Karpas-422 (cell line): ENCODE data around the gene ATP8B4. TPM values are rescaled to one million over a fixed set of nuclear protein-coding genes. Genes with fewer than 3 reads are reported as not detected.

Source experiments
- DNase-seq: peaks from one replicate; pipeline ENCODE4 v3.0.0-alpha.2; 2015
- H2AFZ ChIP-seq: fragments of 200-600 bp; sonication (generic); 2 replicates; pipeline ENCODE4 v1.6.1; 2014; ENCODE audit warnings: antibody characterized with exemption, low read length, mixed read lengths
- H3K27ac ChIP-seq: fragments of 200-600 bp; sonication (generic); 2 replicates; pipeline ENCODE4 v1.5.1; 2014; ENCODE audit warnings: mild to moderate bottlenecking, low read length, moderate library complexity
- H3K27me3 ChIP-seq: fragments of 200-600 bp; sonication (generic); 2 replicates; pipeline ENCODE4 v1.6.1; 2014; ENCODE audit warnings: low read length, mixed read lengths
- H3K36me3 ChIP-seq: fragments of 200-600 bp; sonication (generic); 2 replicates; pipeline ENCODE4 v1.6.1; 2014; ENCODE audit warnings: low read length, mixed read lengths; ENCODE audit not compliant: insufficient read depth
- H3K4me1 ChIP-seq: fragments of 200-600 bp; sonication (generic); 2 replicates; pipeline ENCODE4 v1.6.1; 2014; ENCODE audit warnings: mild to moderate bottlenecking, low read length, mixed read lengths
- H3K4me2 ChIP-seq: fragments of 200-600 bp; sonication (generic); 2 replicates; pipeline ENCODE4 v1.6.1; 2014; ENCODE audit warnings: low read length, low read depth, mild to moderate bottlenecking; ENCODE audit not compliant: poor library complexity, severe bottlenecking
- H3K4me3 ChIP-seq: fragments of 200-600 bp; sonication (generic); 2 replicates; pipeline ENCODE4 v1.5.1; 2014; ENCODE audit warnings: mild to moderate bottlenecking, antibody characterized with exemption, low read length, mixed read lengths
- H3K79me2 ChIP-seq: fragments of 200-600 bp; sonication (generic); 2 replicates; pipeline ENCODE4 v1.6.1; 2014; ENCODE audit warnings: mild to moderate bottlenecking, low read length, mixed read lengths
- H3K9ac ChIP-seq: fragments of 200-600 bp; sonication (generic); 2 replicates; pipeline ENCODE4 v1.6.0; 2014; ENCODE audit warnings: low read length
- H3K9me2 ChIP-seq: fragments of 200-600 bp; sonication (generic), shearing (Covaris generic); replicated peaks from 2 replicates; pipeline ENCODE4 v1.6.0; 2014; ENCODE audit warnings: mild to moderate bottlenecking, low read length, moderate library complexity; ENCODE audit not compliant: insufficient read depth
- H3K9me3 ChIP-seq: fragments of 300-700, 200-600 bp; sonication (generic); 2 replicates; pipeline ENCODE4 v1.6.1; 2014; ENCODE audit warnings: low read length, mixed read lengths
- H4K20me1 ChIP-seq: fragments of 200-600 bp; sonication (generic); 2 replicates; pipeline ENCODE4 v1.6.1; 2014; ENCODE audit warnings: mild to moderate bottlenecking, antibody characterized with exemption, low read length, low read depth; ENCODE audit not compliant: insufficient read depth
- total RNA-seq: library from RNA; depleted of rRNA; stranded (reverse); fragments of >200 nt; shearing (Covaris generic); gene quantifications from 2 replicates; pipeline ENCODE4 v1.2.3, GENCODE V29; 2014; ENCODE audit warnings: low replicate concordance

The ATP8B4 gene
- total RNA-seq, 1 experiment from 2014 or later, result not detected

DNA sequence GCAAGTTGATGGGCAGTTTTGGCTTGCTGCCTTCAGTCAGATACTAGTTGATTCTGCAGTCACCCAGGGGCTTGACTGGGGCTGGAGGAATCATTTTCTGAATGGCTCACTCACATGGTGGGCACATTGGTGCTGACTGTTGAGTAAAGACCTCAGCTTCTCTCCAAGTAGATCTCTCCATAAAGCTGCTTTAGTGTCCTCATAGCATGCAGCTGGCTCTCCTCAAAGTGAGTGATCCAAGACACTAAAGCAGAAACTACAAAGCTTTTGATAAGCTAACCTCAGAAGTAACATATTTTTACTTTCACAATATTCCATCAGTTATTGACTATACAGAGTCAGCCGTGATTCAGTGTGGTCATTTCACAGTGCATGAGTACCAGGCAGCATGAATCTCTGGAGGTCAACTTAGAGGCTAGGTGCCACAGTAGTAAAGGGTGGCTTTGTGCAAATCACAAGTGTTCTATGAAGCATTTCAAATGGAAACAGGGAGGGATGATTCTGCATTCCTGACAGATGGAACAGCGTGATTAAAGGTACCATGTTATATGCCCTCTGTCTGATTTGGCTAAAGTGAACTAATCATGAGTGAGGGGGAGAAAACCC, 24.3 kb upstream of the ATP8B4 start:
- no peaks in the 10 kb centered on the region for H4K20me1 ChIP-seq
- H3K4me1 ChIP-seq, result no peaks in the 10 kb centered on the region
- H3K79me2 ChIP-seq, result no peaks in the 10 kb centered on the region
- H2AFZ ChIP-seq, result no peak overlapping the region
- H3K36me3 ChIP-seq, result no peaks in the 10 kb centered on the region
- no peak overlapping the region for H3K4me3 ChIP-seq
- DNase-seq, result no peak
- no peaks in the 10 kb centered on the region for H3K9me2 ChIP-seq
- no peak overlapping the region for H3K4me2 ChIP-seq
- H3K27ac ChIP-seq, result no peak overlapping the region
- H3K9ac ChIP-seq, result no peak overlapping the region
- H3K9me3 ChIP-seq, result no peaks in the 10 kb centered on the region
- no peaks in the 10 kb centered on the region for H3K27me3 ChIP-seq

DNA sequence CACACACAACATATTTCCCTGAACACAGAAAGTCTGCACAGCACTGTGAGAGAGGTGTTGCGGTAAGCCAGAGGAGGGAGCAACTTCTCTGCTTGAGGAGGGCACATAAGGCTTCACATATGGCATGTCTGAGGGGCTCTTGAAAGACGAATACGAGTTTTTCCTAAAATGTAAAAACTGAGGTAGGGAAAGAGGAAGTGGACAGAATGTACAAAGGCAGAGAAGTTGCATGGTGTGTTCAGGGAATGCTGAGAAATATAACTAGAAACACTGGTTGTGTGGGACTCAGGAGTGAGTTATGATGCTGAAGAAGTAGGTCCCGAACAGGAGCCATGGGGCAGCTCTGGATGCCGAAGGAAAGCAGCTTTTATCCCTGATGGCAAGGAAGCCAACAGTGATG, 22.8 kb upstream of the ATP8B4 start:
- H3K9me3 ChIP-seq, result no peaks in the 10 kb centered on the region
- no peak overlapping the region for H3K4me3 ChIP-seq
- no peak for DNase-seq
- H3K27ac ChIP-seq, result no peak overlapping the region
- H3K36me3 ChIP-seq, result no peaks in the 10 kb centered on the region
- no peak overlapping the region for H2AFZ ChIP-seq
- H3K4me1 ChIP-seq, result no peaks in the 10 kb centered on the region
- H3K79me2 ChIP-seq, result no peaks in the 10 kb centered on the region
- no peak overlapping the region for H3K4me2 ChIP-seq
- H3K9me2 ChIP-seq, result no peaks in the 10 kb centered on the region
- no peaks in the 10 kb centered on the region for H3K27me3 ChIP-seq
- no peak overlapping the region for H3K9ac ChIP-seq
- H4K20me1 ChIP-seq, result no peaks in the 10 kb centered on the region

DNA sequence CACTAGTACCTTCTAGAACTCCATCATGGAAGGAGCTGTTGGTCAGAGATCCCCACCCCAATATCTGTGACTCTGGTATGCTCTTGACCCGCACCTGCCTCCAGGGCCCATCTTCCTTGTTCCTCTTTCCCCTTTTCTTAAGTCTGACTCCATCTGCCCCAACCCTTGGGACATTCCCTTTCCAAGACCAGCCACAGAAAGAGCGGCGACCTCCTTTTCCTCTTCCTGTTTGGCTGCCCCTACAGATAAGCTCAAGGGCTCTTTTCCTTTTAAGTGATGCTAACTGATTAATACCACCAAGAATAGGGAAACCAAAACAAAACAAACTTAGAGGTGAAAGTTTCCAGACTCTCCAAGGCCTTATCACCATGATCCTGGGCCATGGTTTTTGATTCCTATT, 21.9 kb upstream of the ATP8B4 start:
- H3K9ac ChIP-seq, result no peak overlapping the region
- no peaks in the 10 kb centered on the region for H3K36me3 ChIP-seq
- H3K4me3 ChIP-seq, result no peak overlapping the region
- no peaks in the 10 kb centered on the region for H3K79me2 ChIP-seq
- no peak overlapping the region for H3K27ac ChIP-seq
- no peaks in the 10 kb centered on the region for H3K9me2 ChIP-seq
- no peaks in the 10 kb centered on the region for H3K9me3 ChIP-seq
- H3K4me2 ChIP-seq, result no peak overlapping the region
- H2AFZ ChIP-seq, result no peak overlapping the region
- H4K20me1 ChIP-seq, result no peaks in the 10 kb centered on the region
- no peak for DNase-seq
- H3K4me1 ChIP-seq, result no peaks in the 10 kb centered on the region
- no peaks in the 10 kb centered on the region for H3K27me3 ChIP-seq

DNA sequence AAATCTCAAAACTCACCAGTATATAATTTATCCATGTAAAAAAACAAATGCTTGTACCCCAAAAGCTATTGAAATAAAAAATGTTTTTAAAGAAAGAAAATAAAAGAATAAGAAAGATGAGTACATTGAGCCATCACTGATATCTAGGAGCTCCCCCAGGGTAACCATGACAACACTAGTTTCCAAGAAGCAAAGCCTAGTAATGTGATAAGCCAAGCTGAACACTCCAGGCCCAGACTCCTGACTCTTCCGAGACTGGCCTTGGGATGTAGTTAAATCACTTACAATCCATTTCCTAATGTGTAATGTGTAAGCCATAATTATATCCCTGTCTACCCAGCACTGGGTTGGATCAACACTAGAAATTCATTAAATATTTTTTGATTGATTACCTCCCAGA, 21.1 kb upstream of the ATP8B4 start:
- no peaks in the 10 kb centered on the region for H4K20me1 ChIP-seq
- no peaks in the 10 kb centered on the region for H3K36me3 ChIP-seq
- H3K27ac ChIP-seq, result no peak overlapping the region
- no peaks in the 10 kb centered on the region for H3K79me2 ChIP-seq
- H3K4me1 ChIP-seq, result peaks cover 5% of the 10 kb centered on the region
- H3K9ac ChIP-seq, result no peak overlapping the region
- H3K27me3 ChIP-seq, result no peaks in the 10 kb centered on the region
- no peaks in the 10 kb centered on the region for H3K9me3 ChIP-seq
- no peaks in the 10 kb centered on the region for H3K9me2 ChIP-seq
- DNase-seq, result no peak
- no peak overlapping the region for H2AFZ ChIP-seq
- no peak overlapping the region for H3K4me2 ChIP-seq
- H3K4me3 ChIP-seq, result no peak overlapping the region

DNA sequence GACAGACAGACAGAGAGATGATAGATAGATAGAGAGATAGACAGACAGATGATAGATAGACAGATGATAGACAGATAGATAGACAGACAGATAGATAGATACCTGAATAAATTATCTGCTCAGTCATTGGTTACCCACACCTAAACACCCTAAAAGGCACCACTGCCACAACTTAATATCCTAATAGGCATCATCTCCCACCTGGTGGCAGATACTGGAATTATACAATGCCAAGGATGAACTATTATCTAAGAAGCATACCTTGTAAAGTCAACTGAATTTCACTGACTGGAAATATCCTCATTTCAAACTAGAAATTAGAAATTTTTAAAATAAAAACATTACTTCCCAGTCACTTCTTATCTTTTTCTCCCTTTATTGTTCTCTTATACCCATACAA, 19.4 kb upstream of the ATP8B4 start:
- Histone ChIP-seq H3K4me1 (peaks cover 15% of the 10 kb centered on the region), H3K79me2 (no peaks in the 10 kb centered on the region), H3K9me3 (no peaks in the 10 kb centered on the region), H3K9me2 (no peaks in the 10 kb centered on the region), H3K9ac (no peak overlapping the region), H3K4me2 (no peak overlapping the region), H2AFZ (no peak overlapping the region), H3K27me3 (no peaks in the 10 kb centered on the region), H4K20me1 (no peaks in the 10 kb centered on the region), H3K36me3 (no peaks in the 10 kb centered on the region), H3K27ac (no peak overlapping the region), H3K4me3 (no peak overlapping the region)
- no peak for DNase-seq

DNA sequence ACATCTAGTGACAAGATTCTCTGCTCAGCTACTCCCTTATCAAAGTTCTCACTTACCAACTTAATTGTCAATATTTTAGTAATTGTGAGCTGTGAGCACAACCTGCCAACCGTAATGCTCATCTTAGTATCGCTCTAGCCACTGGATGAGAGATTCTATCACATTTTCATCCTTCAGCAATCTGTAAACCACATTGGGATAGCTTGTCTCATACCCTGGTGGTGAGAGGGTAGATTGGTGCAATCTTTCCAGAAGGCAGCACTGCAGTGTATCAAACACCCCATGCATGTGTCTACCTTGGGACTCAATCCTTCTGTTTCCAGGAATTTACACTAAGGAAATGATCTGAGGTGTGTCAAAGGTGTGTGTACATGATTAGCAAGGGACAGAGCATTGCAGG, 18.9 kb upstream of the ATP8B4 start:
- Histone ChIP-seq H3K9me2 (no peaks in the 10 kb centered on the region), H3K4me3 (no peak overlapping the region), H3K4me2 (no peak overlapping the region), H2AFZ (no peak overlapping the region), H3K9me3 (no peaks in the 10 kb centered on the region), H3K79me2 (no peaks in the 10 kb centered on the region), H4K20me1 (no peaks in the 10 kb centered on the region), H3K9ac (no peak overlapping the region), H3K27me3 (no peaks in the 10 kb centered on the region), H3K4me1 (peaks cover 15% of the 10 kb centered on the region), H3K36me3 (no peaks in the 10 kb centered on the region), H3K27ac (no peak overlapping the region)
- no peak for DNase-seq

DNA sequence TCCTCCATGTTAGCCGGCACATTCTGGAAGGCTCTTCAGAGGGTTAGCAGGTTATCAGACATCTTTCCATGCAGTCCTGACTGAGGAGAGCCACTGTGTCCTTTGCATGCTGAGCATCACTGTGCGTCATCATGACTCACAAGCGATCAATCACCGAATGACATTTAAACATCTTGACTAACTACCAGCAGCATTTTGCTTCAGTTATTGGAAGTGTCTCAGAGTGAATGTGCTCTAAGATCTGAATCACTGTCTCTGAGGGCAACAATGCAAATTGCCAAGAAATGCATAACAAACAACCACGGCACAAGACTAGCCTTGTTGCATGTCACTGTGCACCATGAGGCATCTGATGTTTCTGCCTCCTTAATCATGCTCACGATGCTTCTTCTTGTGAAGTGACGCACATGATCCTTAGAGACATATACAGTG, 18.3 kb upstream of the ATP8B4 start:
- Histone ChIP-seq H3K9ac (no peak overlapping the region), H2AFZ (no peak overlapping the region), H3K4me2 (no peak overlapping the region), H3K4me3 (no peak overlapping the region), H4K20me1 (no peaks in the 10 kb centered on the region), H3K4me1 (peaks cover 15% of the 10 kb centered on the region), H3K9me2 (no peaks in the 10 kb centered on the region), H3K79me2 (no peaks in the 10 kb centered on the region), H3K27me3 (no peaks in the 10 kb centered on the region), H3K9me3 (no peaks in the 10 kb centered on the region), H3K27ac (no peak overlapping the region), H3K36me3 (no peaks in the 10 kb centered on the region)
- no peak for DNase-seq

DNA sequence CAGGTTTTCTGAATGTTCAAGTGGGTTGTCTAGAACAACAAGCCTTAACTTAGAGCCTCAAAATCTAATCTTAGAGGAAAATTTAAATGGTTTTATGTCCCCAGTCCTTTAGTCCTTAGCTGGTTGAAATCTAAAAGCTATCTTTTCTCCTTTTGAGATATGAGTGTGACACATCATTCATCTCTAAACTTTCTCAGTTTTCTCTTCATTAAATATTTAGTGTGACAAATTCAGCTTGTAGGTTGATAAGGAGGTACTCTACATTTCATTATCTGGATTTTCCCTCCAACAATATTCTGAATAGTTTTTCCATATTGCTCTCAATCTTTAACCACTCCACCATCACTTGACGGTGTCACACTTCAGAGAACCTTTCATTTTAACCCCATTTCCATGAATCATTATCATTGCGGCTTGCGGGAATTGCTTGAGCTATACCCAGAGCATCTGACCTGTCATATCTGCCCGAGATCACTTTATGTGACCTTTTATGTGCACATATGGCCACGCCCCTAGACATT, 16.1 kb upstream of the ATP8B4 start:
- Histone ChIP-seq H3K79me2 (no peaks in the 10 kb centered on the region), H3K9ac (no peak overlapping the region), H3K27me3 (no peaks in the 10 kb centered on the region), H4K20me1 (no peaks in the 10 kb centered on the region), H3K4me3 (no peak overlapping the region), H3K27ac (no peak overlapping the region; the same call in 1 of the 2 replicates), H2AFZ (peak overlapping the region; percentile 38), H3K4me1 (peaks cover 15% of the 10 kb centered on the region), H3K9me2 (no peaks in the 10 kb centered on the region), H3K36me3 (no peaks in the 10 kb centered on the region), H3K4me2 (peak overlapping the region; percentile 21), H3K9me3 (no peaks in the 10 kb centered on the region)
- no peak for DNase-seq
